HG02642 (cell line): Measurements from ENCODE around the gene CDKL4.
"Not testable (repeated sequence)": the region's sequence is repeated elsewhere in the genome, so short reads cannot be mapped to it uniquely, and the experiment has no call there.

Source experiments
- ATAC-seq: cut with Tn5 transposase; IDR thresholded peaks from one replicate; pipeline ENCODE4 v1.9.1; 2021; ENCODE audit warnings: mild to moderate bottlenecking; ENCODE audit not compliant: unreplicated experiment, poor library complexity

Gene CDKL4

DNA sequence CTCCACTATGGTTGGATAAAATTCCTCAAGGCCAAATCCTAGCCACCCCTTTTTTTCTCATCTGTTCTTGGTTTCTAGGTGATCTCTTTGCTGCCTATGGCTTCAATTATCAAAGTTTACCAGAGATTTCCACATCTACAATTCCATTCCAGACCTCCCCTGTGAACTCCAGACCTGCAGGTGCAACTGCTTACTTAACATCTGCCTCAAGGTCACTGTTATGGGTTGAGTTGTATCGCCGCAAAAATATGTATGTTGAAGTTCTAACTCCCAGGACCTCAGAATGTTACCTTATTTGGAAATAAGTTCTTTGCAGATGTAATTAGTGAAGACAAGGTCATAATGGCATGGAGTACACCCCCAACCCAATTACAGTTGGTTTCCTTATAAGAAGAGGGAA lies 62.5 kb downstream of the CDKL4 start:
- ATAC-seq: no peak

DNA sequence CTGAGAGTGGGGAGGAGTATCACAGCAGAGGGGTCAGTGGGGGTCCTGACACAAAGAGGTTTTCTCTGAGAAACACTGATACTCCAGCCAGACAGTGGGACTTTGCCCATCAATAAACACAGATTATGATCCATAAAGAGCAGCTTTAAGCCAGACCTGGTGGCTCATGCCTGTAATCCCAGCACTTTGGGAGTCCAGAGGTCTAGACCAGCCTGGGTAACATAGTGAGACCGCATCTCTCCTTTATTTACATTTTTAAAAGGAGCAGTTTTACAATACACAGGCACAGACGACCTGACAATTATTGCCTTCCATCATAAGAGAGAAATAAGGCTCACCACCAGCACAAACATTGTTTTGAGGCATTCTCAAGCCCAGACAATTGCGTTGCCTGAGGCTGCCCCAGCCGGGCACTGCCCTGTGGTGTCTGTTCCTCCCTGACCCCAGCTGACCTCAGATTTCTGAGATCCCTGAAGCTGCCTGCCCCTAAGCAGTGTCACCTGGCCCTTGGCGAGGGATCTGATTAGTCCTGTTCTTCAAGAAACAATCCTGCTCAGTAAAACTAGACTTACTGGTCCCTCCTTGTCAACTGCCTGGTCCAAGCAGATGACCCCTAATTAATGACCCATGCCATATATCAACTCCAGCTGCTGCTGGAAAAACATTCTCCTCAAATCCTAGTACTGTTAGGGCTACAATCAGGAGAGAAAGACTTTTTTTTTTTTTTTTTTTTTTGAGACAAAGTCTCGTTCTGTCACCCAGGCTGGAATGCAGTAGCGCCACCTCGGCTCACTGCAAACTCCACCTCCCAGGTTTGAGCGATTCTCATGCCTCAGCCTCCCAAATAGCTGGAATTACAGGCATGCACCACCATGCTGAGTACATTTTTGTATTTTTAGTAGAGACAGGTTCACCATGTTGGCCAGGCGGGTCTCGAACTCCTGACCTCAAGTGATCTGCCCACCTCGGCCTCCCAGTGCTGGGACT lies 63.5 kb downstream of the CDKL4 start:
- no peak for ATAC-seq

DNA sequence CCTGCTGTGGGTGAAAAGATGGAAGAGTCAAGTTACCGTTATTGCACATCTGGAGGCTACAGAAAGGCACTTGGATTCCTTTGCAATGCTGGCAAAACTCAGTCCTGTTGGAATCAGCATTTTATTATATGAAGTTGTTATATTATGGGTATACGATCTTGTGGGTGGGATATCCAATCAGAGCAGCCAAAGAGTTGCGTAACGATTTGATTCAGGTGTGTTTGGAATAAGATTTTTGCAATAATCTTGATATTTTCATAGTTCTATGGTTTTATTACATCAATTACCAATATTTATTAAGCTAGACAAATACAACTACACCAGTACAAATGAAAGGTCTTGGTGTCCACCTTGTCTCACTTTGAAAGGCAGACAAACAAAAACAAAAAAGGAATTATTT lies 65.0 kb downstream of the CDKL4 start:
- ATAC-seq: no peak

DNA sequence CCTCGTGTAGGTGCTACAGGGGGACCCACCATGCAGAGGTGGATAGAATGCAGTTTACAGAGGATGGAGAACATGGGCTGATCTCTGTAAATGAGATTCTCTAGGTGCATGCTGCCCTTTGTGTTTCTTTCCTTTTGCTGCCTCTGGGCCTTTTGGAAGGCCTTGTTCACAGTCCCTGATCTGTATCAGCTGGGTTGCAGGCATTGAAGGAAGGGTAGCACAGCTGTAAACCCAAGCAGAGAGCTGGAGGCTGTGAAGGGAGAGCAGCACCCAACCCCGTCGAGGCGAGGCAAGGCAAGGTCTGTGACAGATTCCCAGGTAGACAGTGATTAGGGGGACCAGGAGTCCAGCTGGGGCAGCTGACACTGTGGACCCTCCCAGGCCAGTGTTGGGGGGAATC lies 66.8 kb downstream of the CDKL4 start:
- no peak for ATAC-seq

DNA sequence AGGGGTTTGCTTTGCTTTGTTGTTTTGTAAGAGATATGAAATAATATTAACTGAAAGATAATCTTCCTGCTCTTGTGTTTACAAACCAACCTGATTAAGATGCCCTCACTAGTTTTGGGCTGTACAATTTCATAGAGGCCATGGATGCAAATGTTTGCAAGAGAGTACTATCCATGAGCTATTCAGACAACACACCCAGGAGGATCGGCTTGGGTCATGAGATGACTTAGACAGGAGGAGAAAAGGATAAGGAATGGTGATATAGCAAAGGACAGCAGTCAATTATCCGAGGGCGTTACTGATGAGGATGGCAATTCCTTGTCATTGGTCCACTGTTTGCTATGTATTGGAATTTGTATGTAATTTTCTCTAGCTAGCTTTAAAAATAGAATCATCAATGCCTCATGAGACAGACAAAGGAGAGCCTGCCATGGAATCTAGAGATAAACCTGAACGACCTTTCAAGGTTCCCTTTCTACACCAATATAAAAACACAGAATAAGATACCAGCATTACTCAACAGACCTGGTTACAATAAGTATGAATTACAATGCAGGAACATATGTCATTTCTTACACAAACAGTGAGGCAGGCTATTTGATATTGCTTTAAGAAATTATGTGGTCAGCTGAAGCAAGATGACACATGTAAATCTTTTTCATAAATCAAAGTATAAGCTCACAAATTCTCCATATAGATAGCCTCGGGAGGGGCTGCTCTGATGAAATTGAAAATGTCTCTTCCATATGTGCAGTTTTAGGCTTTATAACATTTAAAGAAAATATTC lies 68.6 kb downstream of the CDKL4 start:
- no peak for ATAC-seq

DNA sequence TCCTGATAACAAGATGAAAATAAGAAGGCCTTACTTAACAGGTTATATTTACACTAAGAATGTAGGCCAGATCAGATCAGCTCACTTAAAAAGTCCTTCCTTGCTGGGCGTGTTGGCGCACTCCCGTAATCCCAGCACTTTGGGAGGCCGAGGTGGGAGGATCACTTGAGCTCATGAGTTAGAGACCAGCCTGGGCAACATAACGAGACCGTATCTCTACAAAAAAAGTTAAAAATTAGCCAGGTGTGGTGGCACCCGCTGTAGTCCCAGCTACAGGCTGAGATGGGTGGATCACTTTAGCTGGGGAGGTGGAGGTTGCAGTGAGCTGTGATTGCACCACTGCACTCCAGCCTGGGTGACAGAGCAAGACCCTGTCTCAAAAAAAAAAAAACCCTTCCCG lies 69.7 kb downstream of the CDKL4 start:
- ATAC-seq: no peak

DNA sequence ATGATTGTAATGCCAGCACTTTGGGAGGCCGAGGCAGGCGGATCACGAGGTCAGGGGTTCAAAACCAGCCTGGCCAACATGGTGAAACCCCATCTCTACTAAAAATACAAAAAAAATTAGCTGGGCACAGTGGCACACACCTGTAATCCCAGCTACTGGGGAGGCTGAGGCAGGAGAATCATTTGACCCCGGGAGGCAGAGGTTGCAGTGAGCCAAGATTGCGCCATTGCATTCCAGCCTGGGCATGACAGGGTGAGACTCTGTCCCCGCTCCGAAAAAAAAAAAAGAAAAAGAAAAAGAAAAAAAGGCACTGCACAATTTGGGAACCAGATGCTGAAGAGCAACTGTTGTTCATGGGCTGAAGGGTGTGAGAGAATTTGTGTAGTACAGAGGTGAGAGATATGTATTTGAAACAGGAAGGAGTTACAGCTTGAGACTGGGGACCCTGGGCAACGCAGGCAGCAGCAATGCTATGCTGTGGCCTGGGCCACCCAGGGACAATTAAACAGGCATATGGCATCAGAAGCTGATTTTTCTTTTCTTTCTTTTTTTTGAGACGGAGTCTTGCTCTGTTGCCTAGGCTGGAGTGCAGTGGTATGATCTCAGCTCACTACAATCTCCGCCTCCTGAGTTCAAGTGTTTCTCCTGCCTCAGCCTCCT lies 71.6 kb downstream of the CDKL4 start:
- ATAC-seq: not testable (repeated sequence)

DNA sequence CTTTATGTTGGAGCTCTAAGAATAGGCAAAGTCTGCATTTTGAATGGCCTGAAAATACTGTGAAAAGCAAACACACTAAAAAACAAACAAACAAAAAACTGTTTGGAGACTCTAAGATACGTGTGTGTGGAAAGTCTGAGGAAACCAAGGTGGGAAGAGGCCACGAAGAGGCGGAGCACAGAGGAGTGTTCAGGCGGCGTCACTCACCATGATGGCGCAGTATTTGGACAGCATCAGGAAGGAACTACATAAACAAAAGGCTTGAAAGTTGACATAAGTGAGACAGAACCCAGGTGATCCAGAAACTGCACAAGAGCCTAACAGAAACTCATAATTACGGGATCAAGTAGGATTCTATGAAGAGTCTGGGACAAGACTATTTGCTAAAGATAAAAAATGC lies 72.1 kb downstream of the CDKL4 start:
- ATAC-seq: no peak

DNA sequence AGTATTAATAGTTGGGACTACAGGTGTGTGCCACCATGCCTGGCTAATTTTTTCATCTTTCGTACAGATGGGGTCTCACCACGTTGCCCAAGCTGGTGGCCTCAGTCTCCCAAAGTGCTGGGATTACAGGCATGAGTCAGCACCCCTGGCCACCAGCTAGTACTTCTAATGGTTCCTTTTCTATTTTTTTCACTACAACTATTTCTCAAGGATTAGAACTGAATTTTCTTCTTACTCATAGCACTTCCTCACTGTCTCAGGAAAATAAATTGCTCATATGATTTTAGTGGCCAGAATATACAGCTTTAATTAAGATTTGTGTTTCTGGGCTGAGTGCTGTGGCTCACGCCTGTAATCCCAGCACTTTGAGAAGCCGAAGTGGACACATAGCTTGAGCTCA lies 79.7 kb downstream of the CDKL4 start:
- ATAC-seq: no peak

DNA sequence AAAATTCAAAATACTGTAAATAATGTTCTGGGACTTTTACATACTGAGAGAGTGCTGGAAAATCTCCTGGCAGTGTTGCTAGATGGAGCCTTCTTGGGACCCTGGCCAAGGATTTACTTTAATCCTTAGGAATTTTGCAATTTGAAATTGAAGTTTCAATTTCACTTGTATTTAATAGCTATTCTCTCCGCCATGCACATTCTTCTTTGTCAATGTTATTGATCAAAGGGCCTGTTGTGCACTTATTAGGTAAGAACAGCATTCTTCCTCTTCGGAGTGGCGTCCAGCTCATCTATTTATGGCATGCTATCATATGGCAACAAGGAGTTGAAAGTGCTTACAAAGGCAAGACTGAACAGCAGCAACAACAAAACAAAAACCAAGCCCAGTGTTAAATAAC lies 82.8 kb downstream of the CDKL4 start:
- no peak for ATAC-seq

DNA sequence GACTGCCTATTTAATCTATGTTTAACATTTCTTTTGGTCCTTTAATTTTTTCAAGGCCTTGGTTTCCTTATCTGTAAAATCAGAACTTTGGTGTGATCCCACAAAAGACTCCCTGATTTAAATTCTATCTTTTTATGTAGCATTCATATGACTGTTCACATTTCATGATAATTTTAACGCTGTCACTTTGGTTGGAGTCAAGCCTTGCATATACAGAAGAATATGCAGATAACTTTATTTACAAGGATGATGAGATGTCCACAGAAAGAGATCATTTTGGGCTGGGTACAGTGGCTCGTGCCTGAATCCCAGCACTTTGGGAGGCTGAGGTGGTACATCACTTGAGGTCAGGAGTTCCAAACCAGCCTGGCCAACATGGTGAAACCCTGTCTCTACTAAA lies 84.5 kb downstream of the CDKL4 start:
- no peak for ATAC-seq

DNA sequence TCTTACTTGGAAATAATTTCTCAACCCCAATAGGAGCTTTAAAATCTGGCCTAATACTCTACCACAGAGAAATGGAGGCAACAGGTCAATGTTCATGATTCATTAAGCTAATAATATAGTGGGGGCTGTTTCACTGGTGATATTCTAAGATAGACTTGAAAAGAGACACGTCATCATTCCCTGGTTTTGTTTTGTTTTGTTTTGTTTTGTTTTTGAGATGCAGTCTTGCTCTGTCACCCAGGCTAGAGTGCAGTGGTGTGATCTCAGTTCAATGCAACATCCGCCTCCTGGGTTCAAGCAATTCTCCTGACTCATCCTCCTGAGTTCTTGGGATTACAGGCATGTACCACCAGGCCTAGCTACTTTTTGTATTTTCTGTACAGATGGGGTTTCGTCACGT lies 85.4 kb downstream of the CDKL4 start:
- ATAC-seq: no peak

DNA sequence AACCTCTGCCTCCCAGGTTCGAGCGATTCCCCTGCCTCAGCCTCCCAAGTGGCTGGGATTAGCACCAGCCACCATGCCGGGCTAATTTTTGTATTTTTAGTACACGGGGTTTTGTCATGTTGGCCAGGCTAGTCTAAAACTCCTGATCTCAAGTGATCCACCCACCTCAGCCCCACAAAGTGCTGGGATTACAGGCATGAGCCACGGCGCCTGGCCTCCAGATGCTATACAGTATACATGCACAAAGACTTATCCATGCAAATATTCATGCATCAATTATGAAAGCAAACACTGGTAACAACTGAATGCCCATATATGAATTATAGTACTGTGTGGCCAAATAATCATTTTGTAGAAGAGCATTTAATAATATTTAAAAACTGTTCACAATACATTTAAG lies 86.9 kb downstream of the CDKL4 start:
- no peak for ATAC-seq

DNA sequence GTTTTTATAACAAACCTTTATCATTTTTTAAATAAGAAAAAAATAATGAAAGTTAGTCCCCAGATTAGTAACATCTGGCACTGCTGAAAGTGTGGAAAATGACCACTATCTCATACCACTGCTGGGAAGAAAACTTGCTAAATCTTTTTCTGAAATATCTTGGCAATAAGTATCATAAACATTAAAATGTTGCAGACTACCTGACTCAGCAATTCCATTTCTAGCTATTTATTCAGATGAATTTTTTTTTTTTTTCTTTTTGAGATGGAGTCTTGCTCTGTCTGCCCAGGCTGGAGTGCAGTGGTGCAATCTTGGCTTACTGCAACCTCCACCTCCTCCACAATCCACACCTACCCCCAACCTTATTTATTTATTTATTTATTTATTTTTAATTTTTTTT lies 87.7 kb downstream of the CDKL4 start:
- ATAC-seq: no peak

DNA sequence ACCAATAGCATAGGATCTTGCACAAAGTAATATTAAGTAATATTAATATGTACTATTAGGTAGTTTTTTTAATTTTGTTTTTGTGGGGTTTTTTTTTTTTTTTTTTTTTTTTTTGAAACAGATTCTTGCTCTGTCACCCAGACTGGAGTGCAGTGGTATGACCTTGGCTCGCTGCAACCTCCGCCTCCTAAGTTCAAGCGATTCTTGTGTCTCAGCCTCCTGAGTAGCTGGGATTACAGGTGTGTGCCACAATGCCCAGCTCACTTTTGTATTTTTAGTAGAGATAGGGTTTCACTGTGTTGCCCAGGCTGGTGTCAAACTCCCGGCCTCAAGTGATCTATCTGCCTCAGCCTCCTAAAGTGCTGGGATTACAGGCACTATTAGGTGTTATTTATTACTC lies 88.2 kb downstream of the CDKL4 start:
- not testable (repeated sequence) for ATAC-seq

DNA sequence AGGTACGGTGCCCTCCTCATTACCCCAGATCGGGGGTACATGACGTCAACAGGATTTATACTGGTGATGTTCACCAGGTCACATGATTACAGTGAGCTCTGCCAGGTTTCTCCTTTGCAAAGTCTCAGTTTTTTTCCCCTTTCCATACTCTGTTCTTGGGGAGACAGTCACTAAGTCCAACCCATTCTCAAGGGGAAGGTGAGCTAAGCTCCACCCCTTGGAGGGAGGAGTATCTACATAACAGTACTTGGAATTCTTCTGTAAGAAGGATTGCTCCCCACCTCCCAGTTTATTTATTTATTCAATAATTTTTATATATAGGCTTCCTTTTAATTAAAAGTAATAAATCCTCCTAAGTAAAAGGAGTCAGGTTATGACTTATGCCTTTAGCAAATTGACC lies 88.8 kb downstream of the CDKL4 start:
- ATAC-seq: no peak

DNA sequence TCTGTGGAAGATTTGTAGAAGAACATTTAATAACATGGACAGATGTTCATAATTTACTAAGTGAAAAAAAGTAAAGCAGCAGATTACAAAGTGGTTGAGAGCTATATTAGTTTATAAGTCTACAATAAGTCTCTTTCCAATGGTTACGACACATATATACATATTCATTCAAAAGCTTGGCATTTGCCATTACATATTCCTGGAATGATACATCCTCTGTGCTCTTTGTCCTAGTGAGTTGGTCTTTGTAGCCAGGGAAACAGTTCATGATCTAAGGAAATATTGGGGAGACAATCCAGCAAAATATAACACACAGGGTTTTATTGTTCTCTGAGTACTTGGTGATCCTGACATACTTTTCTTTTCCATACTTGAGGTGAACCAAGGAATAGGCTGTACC lies 90.5 kb downstream of the CDKL4 start:
- ATAC-seq: no peak

DNA sequence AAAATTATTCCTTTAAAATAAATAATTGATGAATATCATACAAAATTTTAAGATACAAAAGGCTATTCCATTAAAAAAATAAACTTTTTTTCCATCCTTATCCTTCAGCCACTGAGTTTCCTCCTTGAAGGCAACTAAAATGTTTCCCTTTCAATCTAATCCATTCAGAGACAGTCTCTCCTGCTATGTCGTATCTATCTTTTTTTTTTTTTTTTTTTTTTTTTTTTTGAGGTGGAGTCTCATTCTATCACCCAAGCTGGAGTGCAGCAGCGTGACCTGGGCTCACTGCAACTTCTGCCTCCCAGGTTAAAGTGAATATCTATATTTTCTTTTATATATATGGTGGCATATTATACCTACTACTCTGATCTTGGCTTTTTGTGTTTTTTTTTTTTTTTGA lies 91.3 kb downstream of the CDKL4 start:
- no peak for ATAC-seq

DNA sequence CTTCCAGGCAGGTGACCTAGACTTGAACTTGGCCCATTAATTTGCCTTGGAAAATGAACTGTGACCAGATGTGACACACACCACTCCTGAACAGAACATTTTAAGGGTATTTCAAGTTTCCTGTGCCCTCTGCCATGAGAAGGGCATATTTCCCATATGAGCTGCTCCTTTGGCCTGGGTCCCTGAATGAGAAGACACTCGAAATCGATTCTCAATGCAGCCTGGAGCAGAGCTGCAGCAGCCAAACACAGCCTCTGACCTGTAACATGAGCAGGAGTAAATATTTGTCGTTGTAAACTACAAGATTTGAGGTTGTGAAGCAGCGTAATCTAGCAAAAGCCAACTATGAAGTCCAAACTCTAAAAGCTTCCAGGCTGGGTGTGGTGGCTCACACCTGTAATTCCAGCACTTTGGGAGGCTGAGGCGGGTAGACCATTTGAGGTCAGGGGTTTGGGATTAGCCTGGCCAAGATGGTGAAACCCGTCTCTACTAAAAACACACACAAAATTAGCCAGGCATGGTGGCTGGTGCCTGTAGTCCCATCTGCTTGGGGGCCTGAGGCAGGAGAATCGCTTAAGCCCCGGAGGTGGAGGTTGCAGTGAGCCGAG lies 92.8 kb downstream of the CDKL4 start:
- no peak for ATAC-seq

DNA sequence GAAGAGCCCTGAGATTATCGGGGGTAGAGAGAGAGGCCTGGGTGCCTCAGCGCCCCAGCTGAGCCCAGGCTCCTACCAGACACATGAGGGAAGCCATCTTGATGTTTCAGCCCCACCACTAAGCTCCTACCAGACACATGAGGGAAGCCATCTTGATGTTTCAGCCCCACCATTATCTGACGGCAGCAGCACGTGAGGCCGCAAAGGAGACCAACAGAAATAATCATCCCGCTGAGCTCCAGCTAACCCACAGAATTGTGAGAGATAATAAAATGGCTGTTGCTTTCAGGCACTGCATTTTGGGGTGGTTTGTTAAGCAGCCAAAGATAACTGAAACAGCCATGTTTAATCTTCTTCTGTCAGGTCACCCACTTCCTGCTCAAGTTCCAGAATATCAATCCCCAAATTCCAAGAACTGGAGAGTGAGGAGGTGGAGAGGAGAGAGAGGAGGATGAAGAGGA lies 93.6 kb downstream of the CDKL4 start:
- ATAC-seq: no peak
